HPDE6-E6E7 (cell line): Measurements from ENCODE around the gene TGFBR1.
"Not testable (repeated sequence)": the region's sequence is repeated elsewhere in the genome, so short reads cannot be mapped to it uniquely, and the experiment has no call there.

Experiments
- DNase-seq: peaks from one replicate; pipeline ENCODE4 v3.0.0; 2011; ENCODE audit warnings: missing footprints; ENCODE audit errors: extremely low spot score

Gene TGFBR1

DNA sequence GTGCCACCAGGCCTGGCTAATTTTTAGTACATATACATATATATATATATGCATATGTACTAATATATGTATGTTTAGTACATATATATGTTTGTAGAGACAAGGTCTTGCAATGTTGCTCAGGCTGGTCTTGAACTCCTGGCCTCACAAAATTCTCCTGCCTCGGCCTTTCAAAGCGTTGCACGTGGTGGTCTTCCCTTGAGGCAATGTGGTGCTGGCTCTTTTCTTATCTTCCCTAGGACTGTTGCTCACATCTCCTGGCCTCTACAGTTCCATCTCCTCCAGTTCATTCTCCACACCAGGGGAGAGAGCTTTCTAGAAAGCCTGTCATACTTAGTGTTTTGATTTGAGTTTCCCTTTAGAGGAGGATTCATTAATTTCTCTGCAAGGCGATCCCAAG, 28.9 kb upstream of the TGFBR1 start:
- DNase-seq: no peak

DNA sequence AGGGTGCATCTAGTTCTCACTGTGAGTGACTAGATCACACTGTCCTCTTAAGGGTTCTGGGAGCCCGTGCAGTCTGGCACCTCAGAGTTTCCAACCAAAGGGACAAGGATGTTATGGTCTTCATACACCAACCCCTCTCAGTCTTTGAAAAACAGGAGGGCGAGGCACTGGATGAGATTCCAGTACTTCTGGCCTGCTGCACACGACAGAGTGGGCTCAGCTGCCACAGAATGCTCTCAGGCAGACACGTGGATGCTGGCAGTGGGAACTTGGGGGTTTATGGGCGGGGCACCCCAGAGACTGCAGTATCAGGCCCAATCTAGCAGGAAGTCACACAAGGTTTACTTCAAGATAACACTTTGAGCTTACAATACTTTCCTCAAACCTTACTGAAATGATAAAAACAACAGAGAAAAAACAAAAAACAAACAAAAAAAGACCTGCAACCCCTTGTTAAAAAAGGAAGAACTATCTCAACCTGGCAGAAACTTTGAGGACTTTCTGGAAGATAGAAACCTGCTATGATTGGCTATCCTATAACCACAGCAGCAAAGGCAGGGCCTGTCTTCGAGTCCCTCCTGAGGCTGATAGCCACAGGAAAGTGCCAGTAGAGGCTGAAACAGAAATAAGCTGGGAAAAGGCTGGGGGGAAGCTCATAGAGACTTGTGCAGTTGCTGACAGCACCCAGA, 28.3 kb upstream of the TGFBR1 start:
- DNase-seq: no peak

DNA sequence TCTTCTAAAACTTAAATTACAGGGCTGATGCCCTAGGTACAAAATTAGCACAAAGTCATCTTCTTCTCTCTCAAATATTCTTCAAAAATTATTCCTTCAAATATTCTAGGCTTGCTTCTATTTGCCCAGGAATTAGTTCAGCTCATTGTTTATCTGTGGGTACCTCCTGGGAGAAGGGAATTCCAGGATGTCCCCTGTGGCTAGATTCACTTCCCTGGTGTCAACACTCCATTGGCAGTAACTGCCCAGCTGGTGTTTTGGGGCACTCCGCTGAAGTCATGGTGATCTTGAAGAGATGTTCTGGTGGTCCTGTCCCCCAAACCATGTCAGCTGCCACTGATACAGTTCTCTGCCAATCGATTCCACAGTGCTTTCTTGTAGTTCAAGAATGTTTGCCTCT, 26.2 kb upstream of the TGFBR1 start:
- no peak for DNase-seq

DNA sequence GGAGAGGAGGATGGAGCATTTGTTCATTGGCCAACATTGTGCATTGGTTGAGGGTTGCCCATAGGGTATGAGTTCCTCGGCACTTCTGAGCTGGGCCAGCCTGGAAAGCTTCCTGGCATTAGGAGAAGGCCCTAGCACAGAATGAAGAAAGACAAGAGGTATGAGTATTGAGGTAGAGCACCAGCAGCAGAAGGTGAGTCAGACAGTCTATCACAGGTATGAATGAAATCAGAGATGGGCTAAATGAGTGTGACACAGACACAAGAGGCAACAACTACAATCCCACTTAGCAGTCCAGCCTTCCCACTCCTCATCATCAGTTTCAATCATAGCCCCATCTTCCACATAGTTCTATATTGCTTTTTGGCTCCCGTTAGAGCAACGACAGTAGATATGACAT, 25.4 kb upstream of the TGFBR1 start:
- DNase-seq: no peak

DNA sequence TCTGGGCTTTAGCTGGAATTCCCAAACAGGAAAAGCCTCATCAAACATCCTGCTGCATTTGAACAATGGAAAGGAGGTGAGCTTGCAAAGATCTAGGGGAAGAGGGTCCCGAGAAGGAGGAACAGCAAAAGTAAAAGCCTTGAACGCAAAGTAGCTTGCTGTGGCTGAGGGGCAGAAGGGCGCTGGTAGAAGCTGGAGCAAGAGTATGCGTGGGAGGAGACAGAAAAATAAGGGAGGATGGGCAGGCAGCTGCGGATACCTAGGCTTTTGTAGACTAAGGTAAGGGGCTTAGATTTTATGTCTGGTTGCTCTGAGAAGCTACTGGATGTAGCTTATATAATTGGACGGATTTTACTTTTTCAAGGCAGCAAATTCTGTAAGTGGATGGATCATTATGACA, 21.9 kb upstream of the TGFBR1 start:
- DNase-seq: no peak

DNA sequence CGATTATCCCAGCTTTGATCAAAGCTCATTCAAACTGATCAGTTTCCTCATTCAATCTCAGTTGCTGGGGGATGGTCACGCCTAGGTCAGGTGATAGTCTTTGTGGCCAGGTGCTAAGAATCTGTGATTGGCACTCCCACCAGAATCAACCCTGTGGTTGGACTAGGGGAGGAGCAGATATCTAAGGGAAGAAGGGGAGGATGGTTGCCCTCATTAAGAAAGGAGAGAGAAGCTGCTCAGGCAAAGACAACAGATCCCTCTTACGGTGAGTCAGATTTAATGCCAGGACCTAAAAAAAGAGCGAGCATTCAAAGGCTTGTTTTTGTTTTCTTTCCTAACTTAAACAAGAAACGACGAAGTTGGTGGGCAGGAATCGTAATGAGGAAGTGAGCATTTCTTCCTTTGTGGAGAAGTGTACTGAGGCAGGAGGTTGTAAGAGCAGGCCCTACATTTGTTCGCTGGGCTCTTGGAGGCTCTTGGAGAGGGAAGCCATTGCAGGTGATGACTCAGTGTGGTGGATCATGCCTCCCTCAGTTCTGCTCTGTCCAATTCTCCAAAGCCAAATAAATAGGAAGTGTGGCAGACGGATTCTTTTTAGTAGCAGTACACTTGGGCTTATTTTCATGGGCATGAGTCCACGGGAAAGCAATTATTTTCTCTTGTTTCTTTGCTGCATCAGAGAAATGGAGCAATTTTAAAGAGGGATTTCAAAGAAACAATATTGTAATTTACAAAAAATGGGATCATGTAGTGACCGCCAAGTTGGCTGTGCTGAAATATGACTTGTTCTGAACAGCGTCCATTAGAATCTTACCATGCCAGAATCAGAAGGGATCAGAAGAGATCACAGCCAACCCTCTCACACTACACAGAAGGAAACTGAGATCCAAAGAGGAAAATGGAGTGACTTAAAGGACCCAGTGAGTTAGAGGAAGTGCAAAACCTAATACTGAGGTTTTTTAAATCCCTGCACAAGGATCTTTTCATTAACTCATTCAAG, 18.7 kb upstream of the TGFBR1 start:
- no peak for DNase-seq

DNA sequence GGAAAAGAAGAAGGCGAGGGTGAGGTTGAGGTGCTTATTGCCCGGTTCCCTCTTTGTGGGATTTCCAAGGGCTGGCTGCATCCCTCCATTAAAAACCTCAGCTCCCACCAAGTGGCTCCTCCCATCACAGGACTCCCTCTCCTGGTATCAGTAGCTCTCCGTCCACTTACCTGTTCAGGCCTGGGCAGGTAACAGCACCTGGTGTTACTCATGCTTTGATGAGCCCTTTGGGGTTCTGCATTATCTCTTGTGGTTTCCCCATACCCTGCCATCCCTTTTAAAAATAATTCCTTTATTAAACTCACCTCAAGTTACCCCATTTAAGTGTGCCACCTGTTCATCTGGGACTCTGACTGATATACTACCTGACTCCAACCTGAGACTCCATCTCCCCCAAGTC, 17.5 kb upstream of the TGFBR1 start:
- DNase-seq: no peak

DNA sequence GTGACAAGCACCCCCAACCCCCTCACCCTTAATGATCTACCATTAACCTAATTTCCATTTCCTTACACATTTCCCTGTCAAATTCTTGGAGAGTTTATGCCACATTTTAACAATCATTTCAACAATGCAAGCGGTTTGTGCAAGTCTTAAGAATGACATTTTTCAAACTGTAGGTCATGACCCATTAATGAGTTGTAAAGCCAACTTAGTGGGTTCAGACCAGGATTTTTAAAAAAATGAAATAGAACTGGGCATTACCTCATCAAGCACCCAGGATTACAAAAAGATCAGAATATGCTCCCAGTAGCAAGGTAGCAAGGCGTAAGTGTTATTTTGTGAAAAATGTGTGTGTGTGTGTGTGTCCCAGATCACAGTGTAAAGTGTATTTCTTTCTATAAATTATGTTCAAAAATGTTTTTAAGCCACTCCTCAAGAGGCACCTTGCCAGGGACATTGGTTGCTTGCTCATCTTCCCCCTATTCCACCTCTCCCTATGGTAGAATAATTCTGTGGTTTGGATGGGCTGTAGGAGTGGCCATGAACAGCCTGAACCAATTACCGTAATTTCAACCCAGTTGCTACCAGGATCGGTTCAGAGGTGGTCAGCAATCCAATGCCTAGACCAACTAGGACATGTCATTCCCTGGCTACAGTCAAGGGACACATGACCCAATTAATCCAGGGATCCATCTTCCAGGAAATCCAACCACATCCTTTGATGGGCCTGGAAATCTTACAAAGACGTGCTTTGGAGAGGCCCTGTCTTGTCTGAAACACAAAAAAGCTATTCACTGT, 14.4 kb upstream of the TGFBR1 start:
- no peak for DNase-seq

DNA sequence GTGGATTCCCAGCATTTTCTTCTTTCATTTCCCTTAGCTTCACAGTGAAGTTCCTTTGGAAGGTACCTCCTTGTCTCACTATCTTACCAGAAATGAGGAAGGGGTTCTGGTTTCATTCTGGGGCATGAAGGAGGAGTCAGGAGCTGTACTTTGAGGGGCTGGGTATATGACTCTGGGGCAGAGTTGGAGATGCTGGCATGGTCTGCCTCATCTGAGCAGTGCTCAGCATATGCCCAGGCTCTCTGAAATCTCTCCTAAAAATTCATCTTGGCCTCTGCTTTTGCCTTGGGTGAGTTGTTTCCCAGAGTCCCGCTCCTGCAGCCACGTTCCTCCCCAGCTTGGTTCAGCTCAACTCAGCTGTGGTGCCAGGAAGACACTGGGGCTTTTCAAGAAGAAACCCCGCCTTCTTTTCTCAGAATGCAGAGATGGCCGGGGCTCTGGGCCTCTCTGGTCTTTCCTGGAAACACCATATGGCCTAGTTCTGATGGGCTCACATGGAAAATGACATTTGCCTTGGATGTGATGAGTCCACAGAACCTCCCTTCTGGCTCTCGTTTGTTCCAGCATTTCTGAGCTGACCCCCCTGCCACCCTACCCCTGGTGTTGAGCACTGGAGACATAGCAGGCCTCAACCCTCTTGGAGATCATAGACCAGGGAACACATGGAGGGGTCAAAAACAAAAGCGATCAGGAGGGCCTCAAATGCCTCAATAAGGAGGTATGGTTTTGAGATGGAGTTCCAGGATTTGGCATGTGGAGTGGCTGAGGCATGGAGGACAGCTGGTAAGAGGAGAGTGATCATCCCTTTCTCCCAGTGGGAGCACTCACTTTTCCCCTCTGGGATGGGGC, 12.0 kb upstream of the TGFBR1 start:
- DNase-seq: no peak

DNA sequence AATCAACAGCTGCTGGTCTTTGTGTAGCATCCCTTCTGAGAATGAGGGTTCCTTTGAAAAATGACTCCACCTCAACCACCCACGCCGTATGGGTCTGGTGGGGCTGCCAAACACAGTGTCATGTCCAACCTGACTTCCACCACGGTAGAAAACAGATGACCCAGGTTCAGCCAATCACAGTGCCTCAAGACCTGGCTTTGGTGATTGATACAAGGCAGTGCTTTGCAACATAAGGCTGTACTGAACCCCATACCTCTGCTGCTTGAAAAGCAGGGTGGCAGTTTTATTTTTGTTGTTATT, 11.5 kb upstream of the TGFBR1 start:
- no peak for DNase-seq

DNA sequence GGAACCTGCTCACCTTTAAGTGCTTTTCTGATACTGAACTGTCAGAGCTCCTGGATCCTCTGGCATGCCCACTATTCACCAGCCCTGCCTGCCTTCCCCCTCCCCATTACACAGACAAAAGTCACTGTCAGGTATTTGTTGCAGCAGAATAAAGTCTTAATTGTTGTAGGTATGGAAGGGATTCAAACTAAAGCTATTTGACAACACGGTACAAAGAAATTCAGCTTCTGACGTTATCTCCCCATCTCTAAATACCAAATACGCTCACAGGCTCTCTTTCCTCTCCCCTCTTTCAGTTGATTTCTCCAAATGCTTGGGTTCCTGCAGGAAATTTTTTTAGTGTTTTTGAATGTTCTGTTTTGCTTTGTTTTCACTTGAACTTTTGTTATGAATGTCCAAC, 9.3 kb upstream of the TGFBR1 start:
- no peak for DNase-seq

DNA sequence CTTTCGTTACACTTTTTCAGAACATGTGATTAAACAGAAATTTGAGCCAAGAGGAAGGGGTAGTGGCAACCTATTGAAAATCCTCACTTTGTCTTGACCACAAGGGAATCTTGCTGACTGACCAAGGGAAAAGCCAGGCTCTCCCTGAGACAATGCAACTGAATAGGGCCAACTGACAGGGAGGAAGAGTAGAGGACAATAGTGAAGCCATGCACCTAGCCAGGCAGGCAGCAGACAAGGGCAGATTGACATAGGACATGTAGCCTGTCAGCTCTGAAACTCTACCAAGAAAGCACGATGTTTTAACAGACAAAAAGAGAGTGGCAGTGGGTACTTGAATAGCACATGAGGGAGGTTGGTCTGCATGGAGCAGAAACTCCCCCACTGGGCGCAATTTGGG, 8.5 kb upstream of the TGFBR1 start:
- DNase-seq: no peak

DNA sequence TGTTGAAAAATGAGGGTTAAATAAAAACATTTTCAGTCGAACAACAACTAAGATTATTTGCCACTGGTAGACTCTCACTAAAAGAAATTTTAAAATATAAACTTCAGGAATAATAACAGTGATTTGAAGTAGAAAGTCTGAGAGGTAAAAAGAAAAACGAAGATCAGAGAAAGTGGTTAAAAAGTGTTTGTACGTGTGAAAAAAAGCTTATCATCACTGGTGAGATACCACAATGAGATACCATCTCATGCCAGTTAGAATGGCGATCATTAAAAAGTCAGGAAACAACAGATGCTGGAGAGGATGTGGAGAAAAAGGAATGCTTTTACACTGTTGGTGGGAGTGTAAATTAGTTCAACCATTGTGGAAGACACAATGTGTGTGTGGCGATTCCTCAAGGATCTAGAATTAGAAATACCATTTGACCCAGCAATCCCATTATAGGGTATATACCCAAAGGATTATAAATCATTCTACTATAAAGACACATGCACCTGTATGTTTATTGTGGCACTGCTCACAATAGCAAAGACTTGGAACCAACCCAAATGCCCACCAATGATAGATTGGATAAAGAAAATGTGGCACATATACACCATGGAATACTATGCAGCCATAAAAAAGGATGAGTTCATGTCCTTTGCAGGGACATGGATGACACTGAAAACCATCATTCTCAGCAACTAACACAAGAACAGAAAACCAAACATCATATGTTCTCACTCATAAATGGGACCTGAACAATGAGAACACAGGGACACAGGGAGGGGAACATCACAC, 4.9 kb upstream of the TGFBR1 start:
- DNase-seq: not testable (repeated sequence)

DNA sequence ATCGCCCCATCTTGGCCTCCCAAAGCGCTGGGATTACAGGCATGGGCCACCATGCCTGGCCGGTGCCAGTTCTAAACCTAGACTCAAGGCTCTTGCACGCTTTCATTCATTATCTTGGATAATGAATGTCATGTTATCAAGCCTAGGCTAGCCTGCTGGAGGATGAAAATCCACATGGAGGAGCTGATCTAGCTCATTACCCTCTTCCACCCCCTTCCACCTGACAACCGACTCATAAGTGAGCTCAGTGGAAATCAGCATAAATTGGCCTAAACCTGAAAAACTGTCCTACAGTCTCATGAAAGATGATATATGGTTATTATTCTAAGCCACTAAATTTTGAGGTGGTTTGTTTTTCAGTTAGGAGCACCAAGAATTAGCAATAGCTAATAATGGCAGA, 3.6 kb upstream of the TGFBR1 start:
- DNase-seq: no peak

DNA sequence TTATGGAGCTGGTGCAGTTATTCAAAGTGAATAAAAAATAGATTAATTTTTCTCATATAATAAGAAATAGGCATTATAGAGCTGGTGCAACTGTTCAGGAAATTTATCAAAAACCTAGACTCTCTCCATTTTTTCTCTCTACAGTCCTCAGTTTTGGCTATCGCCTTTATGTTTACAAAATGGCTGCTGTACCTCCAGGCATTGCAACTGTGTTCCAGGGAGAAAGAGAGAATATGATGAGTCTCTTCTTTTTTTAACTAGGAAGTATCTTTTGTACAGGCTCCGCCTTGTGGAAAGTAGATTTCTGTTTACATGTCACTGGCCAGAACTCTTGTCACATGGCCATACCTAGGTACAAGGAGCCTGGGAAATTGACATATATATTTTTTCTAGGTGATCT, 3.1 kb upstream of the TGFBR1 start:
- no peak for DNase-seq

DNA sequence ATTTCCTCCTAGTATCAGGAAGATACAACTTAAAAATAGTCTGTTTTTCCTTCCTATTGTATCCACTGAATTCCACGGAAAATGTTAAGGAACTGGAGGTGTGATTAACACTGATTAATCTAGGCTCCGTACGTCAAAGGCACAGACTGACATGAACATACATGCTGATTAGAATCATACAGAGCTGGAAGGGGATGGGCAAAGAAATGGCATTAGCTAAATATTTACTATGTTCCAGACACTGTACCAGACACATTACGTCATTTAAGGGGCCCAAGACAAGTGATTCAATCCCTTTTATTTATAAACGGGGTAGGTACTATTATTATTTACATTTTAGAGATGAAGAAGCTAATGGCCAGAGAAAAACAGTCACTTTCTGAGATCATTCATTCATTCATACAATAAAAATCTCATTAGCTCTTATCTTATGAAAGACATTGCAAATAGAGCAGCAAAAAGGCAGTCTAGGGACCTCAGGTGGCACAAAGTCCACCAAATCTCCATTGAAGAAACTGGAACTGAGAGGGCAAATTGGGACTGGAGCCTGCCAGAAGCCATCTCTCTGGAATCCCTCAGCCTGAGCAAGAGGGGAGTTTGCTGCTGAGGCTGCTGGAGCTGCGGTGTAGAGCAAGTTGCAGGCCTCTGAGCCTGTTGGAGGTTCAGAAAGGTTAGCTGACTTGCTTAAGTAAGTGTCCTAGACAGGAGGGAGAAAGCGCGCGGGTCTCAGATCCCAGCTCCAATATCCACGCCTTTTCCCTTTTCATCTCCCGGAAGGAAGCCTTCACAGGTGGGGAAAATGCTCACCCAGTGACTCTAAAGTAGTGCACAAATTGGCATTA, 1.6 kb upstream of the TGFBR1 start:
- DNase-seq: peak; percentile 40

DNA sequence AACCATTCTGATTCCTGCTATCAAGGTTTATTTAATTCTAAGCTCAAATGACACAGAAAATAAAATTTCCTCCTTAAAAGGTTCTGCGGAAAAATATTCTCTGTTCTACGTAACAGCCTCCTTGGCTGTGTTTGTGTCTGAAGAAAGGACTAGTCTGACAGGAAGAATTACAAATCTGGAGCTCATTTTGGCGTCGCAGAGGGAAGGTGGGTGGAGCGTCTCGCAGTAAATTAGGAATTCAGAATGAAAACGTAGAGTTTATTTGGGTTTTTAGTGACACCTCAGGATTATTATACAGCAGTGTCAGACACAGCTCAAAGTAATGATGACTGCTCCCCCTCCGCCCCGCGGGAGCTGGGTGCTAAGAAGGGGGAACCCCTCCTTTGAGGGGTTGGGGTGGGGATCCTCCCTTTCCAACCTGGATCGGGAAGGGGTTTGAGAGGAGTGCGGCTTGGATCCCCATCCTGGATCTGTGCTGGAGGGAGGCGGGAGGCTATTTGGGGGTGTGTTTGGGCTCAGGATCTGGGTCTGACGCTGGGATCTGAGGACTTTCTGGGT, 933 bp upstream of the TGFBR1 start:
- no peak for DNase-seq

DNA sequence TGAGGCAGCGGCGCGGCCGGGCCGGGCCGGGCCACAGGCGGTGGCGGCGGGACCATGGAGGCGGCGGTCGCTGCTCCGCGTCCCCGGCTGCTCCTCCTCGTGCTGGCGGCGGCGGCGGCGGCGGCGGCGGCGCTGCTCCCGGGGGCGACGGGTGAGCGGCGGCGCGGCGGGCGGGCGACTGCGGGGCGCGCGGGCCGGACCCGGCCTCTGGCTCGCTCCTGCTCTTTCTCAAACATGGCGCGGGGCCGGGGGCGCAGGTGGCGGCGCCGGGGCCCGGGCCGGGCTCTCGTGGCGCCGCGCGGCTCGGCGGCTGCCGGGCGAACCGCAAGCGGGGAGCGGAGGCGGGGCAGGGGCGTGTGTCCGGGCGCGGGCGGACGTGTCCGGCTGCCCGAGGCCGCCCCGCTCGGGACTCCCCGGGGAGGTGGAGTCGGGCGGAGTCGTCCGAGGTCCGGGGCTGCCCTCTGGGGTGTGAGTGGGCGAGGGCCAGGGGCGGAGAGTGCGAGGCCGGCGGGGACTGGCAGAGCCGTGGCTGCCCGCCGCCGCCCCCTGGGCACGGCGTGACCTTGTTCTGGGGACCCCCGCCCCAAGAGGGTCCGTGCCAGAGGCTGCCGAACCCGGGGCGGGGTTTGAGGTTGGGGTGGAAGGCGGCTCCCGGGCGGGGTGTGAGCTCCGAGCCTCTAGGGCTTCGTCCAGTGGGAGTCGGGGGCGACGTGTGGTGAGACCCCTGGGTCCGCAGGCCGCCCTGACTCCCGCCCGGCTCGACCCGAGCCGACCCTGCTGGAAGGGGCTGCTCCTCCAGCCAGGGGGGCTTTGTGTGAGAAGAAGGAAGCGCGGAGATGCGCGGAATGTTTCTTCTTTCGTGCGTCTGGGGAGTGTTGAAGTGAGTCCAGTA, 485 bp downstream of the TGFBR1 start:
- DNase-seq: peak; percentile 81

DNA sequence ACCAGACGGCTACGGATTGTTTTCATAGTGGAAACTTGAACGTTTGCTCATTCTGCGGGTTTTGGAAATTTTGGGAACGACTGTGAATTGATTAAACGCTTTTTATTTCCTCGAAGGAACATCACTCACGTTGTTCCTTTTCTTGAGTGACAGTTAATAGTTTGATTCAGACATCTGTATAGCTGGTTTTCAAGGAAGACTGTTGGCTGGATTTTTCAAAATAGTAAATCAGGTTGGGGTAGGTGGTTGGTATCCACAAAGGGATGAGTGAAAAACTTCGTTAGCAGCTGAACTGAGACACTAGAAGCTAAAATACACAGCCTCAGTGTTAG, 1.1 kb downstream of the TGFBR1 start:
- DNase-seq: no peak
